Esophagus squamous epithelium (tissue), 5 donors: Measurements from ENCODE around the gene KRT74. TPM values are rescaled to one million over a fixed set of nuclear protein-coding genes. Genes with fewer than 3 reads are reported as not detected.
A peak's percentile ranks its signal among the peaks of the same experiment; 100 is the strongest.

ENCODE experiments used
- DNase-seq: peaks from one replicate; lab custom pipeline; 2025; lab: John Stamatoyannopoulos, UW
- H3K27ac ChIP-seq, 4 donors: fragments of 200-600 bp; sonication (generic); one replicate each; pipeline ENCODE4 v1.5.1; 2016 to 2019; ENCODE audit warnings: mild to moderate bottlenecking in 1 of 4
- H3K27me3 ChIP-seq, 4 donors: fragments of 200-600 bp; sonication (generic); 1 replicate in 3 of 4; 2 replicates in 1 of 4; pipeline versions ENCODE4 v1.5.1 to v1.6.0; 2017 to 2021; ENCODE audit warnings: antibody characterized with exemption in 1 of 4
- H3K36me3 ChIP-seq, 3 donors: fragments of 200-600 bp; sonication (generic); one replicate each; pipeline ENCODE4 v1.5.1; 2016 to 2019
- H3K4me1 ChIP-seq, 3 donors: fragments of 200-600 bp; sonication (generic); one replicate each; pipeline ENCODE4 v1.5.1; 2017 to 2019
- H3K4me3 ChIP-seq, 4 donors: fragments of 200-600 bp; sonication (generic); 1 replicate in 3 of 4; 2 replicates in 1 of 4; pipeline ENCODE4 v1.5.1; 2016 to 2019; ENCODE audit warnings: mild to moderate bottlenecking in 2 of 4, moderate library complexity in 1 of 4
- H3K9me3 ChIP-seq, 3 donors: fragments of 200-600 bp; sonication (generic); one replicate each; pipeline ENCODE4 v1.5.1; 2016 to 2019
- CTCF ChIP-seq, 6 experiments: fragments of 450-650 bp in 4 of 6; fragments of 200-600 bp in 2 of 6; sonication (generic) in 2 of 6; IDR thresholded peaks; one replicate each; pipeline ENCODE4 v1.5.1; 2016 to 2019; ENCODE audit warnings: antibody characterized with exemption in 6 of 6, mild to moderate bottlenecking in 4 of 6, moderate library complexity in 4 of 6
- POLR2A ChIP-seq, 4 donors: fragments of 450-650 bp; IDR thresholded peaks; one replicate each; pipeline ENCODE4 v1.6.1; 2017; ENCODE audit warnings: antibody characterized with exemption in 4 of 4, mild to moderate bottlenecking in 4 of 4, moderate library complexity in 3 of 4
- WGBS, 2 donors: methylation state at CpG; one replicate each; pipeline ENCODE4 v1.1.5; 2018; 5-methylcytosine and 5-hydroxymethylcytosine counted together
- intact Hi-C: fragments of 100-400 bp; cut with DNase I; formaldehyde crosslinking; loops from one replicate; pipeline ENCODE4 v1.15.0; 2022
- total RNA-seq, 4 donors: library from RNA; depleted of rRNA; stranded (reverse); fragments of >200 nt; gene quantifications; one replicate each; pipeline ENCODE4 v1.1.0, GENCODE V29; 2016
- donor health status: DM: yes; HTN: yes; CAD: no.

Gene KRT74
- total RNA-seq, 4 donors from 2014 or later = 0.19 to 6.7 TPM; not detected in 2

- no peak for DNase-seq
- Histone ChIP-seq H3K36me3 (no peaks in the 10 kb centered on the region), H3K27ac (no peak overlapping the region), H3K4me1 (peaks cover 13 to 23% (median 13%) of the 10 kb centered on the region in 3 donors), H3K27me3 (no peaks in the 10 kb centered on the region), H3K4me3 (no peak overlapping the region), H3K9me3 (no peaks in the 10 kb centered on the region)
- TF ChIP-seq CTCF (IDR thresholded peaks at IDR 0.05) = no peak
- TF ChIP-seq POLR2A (IDR thresholded peaks at IDR 0.05) = no peak
- 93 to 99% methylated on average over 8 of the region's 9 CpGs for WGBS, 2 donors
- intact Hi-C loops = loop anchor here (10.0 kb wide), 1 partner anchor 345 kb away; no protein-coding TSS in a partner anchor
Measured at GRCh38 chr12:52529846-52530245, 43.8 kb downstream of the KRT74 start.

GRCh38 chr12:52529417-52529816 lies 44.2 kb downstream of the KRT74 start:
- Histone ChIP-seq H3K36me3 (no peaks in the 10 kb centered on the region), H3K27me3 (no peaks in the 10 kb centered on the region), H3K27ac (no peak overlapping the region), H3K4me3 (no peak overlapping the region), H3K9me3 (no peaks in the 10 kb centered on the region), H3K4me1 (peaks cover 13 to 27% (median 15%) of the 10 kb centered on the region in 3 donors)
- TF ChIP-seq CTCF (IDR thresholded peaks at IDR 0.05) (no peak), POLR2A (IDR thresholded peaks at IDR 0.05) (no peak)
- intact Hi-C loops = loop anchor here (10.0 kb wide), 1 partner anchor 345 kb away; no protein-coding TSS in a partner anchor
- WGBS, 2 donors = 90 to 95% methylated on average over 2 of the region's 2 CpGs
- no peak for DNase-seq

- intact Hi-C loops = loop anchor here (10.0 kb wide), 1 partner anchor 346 kb away; no protein-coding TSS in a partner anchor
- Histone ChIP-seq H3K36me3 (no peaks in the 10 kb centered on the region), H3K27ac (no peak overlapping the region), H3K4me1 (peaks cover 13 to 35% (median 22%) of the 10 kb centered on the region in 3 donors), H3K9me3 (no peaks in the 10 kb centered on the region), H3K4me3 (no peak overlapping the region), H3K27me3 (peaks cover 0 to 5% (median 0%) of the 10 kb centered on the region in 4 donors)
- no peak for TF ChIP-seq POLR2A (IDR thresholded peaks at IDR 0.05)
- no peak for TF ChIP-seq CTCF (IDR thresholded peaks at IDR 0.05)
- DNase-seq = no peak
- WGBS, 2 donors = 83 to 86% methylated on average over 3 to 5 of the region's 8 CpGs
Measured at GRCh38 chr12:52528641-52529143, 45.0 kb downstream of the KRT74 start.

- H3K36me3 ChIP-seq = no peaks in the 10 kb centered on the region
- peak overlapping the region in 1 of 4 donors; percentile 92 for H3K27ac ChIP-seq
- peaks cover 0 to 5% (median 0%) of the 10 kb centered on the region in 4 donors for H3K27me3 ChIP-seq
- H3K4me1 ChIP-seq = peaks cover 24 to 49% (median 31%) of the 10 kb centered on the region in 3 donors
- intact Hi-C loops = loop anchor here (10.0 kb wide), 1 partner anchor 348 kb away; no protein-coding TSS in a partner anchor
- no peak for DNase-seq
- no peak overlapping the region for H3K4me3 ChIP-seq
- WGBS, 2 donors = 46 to 62% methylated on average over 2 to 3 of the region's 4 CpGs
- TF ChIP-seq POLR2A (IDR thresholded peaks at IDR 0.05) (no peak), CTCF (IDR thresholded peaks at IDR 0.05) (no peak)
- H3K9me3 ChIP-seq = no peaks in the 10 kb centered on the region
Measured at GRCh38 chr12:52527121-52527800, 46.4 kb downstream of the KRT74 start.

GRCh38 chr12:52526511-52526951 lies 47.1 kb downstream of the KRT74 start:
- TF ChIP-seq POLR2A (IDR thresholded peaks at IDR 0.05) (no peak), CTCF (IDR thresholded peaks at IDR 0.05) (no peak)
- no peaks in the 10 kb centered on the region for H3K9me3 ChIP-seq
- peak overlapping the region in 3 of 4 donors; percentile 81 to 92 (median 89) for H3K27ac ChIP-seq
- H3K4me1 ChIP-seq = peaks cover 29 to 56% (median 31%) of the 10 kb centered on the region in 3 donors
- no peak for DNase-seq
- H3K36me3 ChIP-seq = no peaks in the 10 kb centered on the region
- no peak overlapping the region for H3K4me3 ChIP-seq
- 85 to 95% methylated on average over 4 to 8 of the region's 8 CpGs for WGBS, 2 donors
- H3K27me3 ChIP-seq = peaks cover 0 to 5% (median 0%) of the 10 kb centered on the region in 4 donors
- intact Hi-C loops = loop anchor here (10.0 kb wide), 1 partner anchor 348 kb away; no protein-coding TSS in a partner anchor
